OCI-LY7 (cell line): ENCODE measurements around the gene FCN1. TPM values are rescaled to one million over a fixed set of nuclear protein-coding genes. Genes with fewer than 3 reads are reported as not detected.

Experiments used
- BruUV-seq: library from RNA; stranded (reverse); fragments of 400-500 nt; replicated peaks from 2 replicates; lab custom pipeline; 2021; lab: Mats Ljungman, UMichigan
- CTCF ChIA-PET: fragments of 300-600 bp; sonication (Branson Sonifier 250); formaldehyde crosslinking; loops from one replicate; lab custom pipeline; 2022; ENCODE audit warnings: antibody characterized with exemption; ENCODE audit not compliant: unreplicated experiment; lab: Charles Lee
- POLR2A ChIA-PET: fragments of 300-600 bp; sonication (Branson Sonifier 250); formaldehyde crosslinking; loops from one replicate; lab custom pipeline; 2022; ENCODE audit warnings: antibody characterized with exemption; lab: Charles Lee
- DNase-seq: peaks from one replicate; pipeline ENCODE4 v3.0.0-alpha.2; 2015; ENCODE audit warnings: low spot score
- H2AFZ ChIP-seq: fragments of 200-600 bp; sonication (generic), shearing (Covaris generic); 2 replicates; pipeline ENCODE4 v1.6.1; 2014; ENCODE audit warnings: mild to moderate bottlenecking, antibody characterized with exemption, low read length, moderate library complexity
- H3K27ac ChIP-seq: fragments of 200-600 bp; sonication (generic); 2 replicates; pipeline ENCODE4 v1.5.1; 2014; ENCODE audit warnings: mixed run types, low read depth, mild to moderate bottlenecking, moderate library complexity, low read length, inconsistent platforms; ENCODE audit not compliant: poor library complexity, severe bottlenecking
- H3K36me3 ChIP-seq: fragments of 200-600 bp; sonication (generic); 2 replicates; pipeline ENCODE4 v1.6.1; 2014; ENCODE audit warnings: mild to moderate bottlenecking, antibody characterized with exemption, low read length, moderate library complexity, mixed read lengths; ENCODE audit not compliant: insufficient read depth
- H3K4me1 ChIP-seq: fragments of 200-600 bp; sonication (generic); 2 replicates; pipeline ENCODE4 v1.5.1; 2014; ENCODE audit warnings: mild to moderate bottlenecking, low read length; ENCODE audit not compliant: insufficient read depth, poor library complexity, severe bottlenecking
- H3K4me2 ChIP-seq: fragments of 200-600 bp; sonication (generic); 2 replicates; pipeline ENCODE4 v1.6.1; 2014; ENCODE audit warnings: mild to moderate bottlenecking, low read length
- H3K4me3 ChIP-seq: fragments of 200-600 bp; sonication (generic); 2 replicates; pipeline ENCODE4 v1.5.1; 2014; ENCODE audit warnings: mild to moderate bottlenecking, low read depth, low read length; ENCODE audit not compliant: poor library complexity, severe bottlenecking
- H3K79me2 ChIP-seq: fragments of 200-600 bp; sonication (generic); 2 replicates; pipeline ENCODE4 v1.6.1; 2016; ENCODE audit warnings: low read depth, mild to moderate bottlenecking, low read length, moderate library complexity, mixed read lengths; ENCODE audit not compliant: insufficient read depth
- H3K9me2 ChIP-seq: fragments of 200-600 bp; sonication (generic); 2 replicates; pipeline ENCODE4 v1.6.1; 2016; ENCODE audit warnings: mild to moderate bottlenecking, low read length, mixed read lengths; ENCODE audit not compliant: insufficient read depth
- H3K9me3 ChIP-seq: fragments of 200-600 bp; sonication (generic); 2 replicates; pipeline ENCODE4 v1.6.1; 2014; ENCODE audit warnings: mild to moderate bottlenecking, mixed run types, low read length, mixed read lengths
- H4K20me1 ChIP-seq: fragments of 200-600 bp; sonication (generic); 2 replicates; pipeline ENCODE4 v1.6.1; 2014; ENCODE audit warnings: mild to moderate bottlenecking, antibody characterized with exemption, low read length, moderate library complexity, mixed read lengths; ENCODE audit not compliant: insufficient read depth
- CTCF ChIP-seq: fragments of 200-600 bp; sonication (generic); conservative IDR thresholded peaks from 2 replicates; pipeline ENCODE4 v1.5.1; 2014; ENCODE audit warnings: mild to moderate bottlenecking, antibody characterized with exemption, low read length, moderate library complexity, mixed read lengths
- EZH2phosphoT487 ChIP-seq: fragments of 200-600 bp; sonication (generic); IDR thresholded peaks from 2 replicates; pipeline ENCODE4 v1.6.1; 2018; ENCODE audit warnings: low read depth, borderline replicate concordance, mild to moderate bottlenecking, mixed run types, antibody characterized with exemption, low read length, moderate library complexity, mixed read lengths
- intact Hi-C: fragments of 100-400 bp; cut with micrococcal nuclease; formaldehyde crosslinking; loops from one replicate; pipeline ENCODE4 v1.10.0; 2022; ENCODE audit not compliant: unreplicated experiment
- total RNA-seq, 2 experiments: library from RNA; depleted of rRNA in 1 of 2; stranded (reverse); fragments of >200 nt in 1 of 2; shearing (Covaris generic) in 1 of 2; gene quantifications; 2 replicates each; pipeline ENCODE4 v1.2.3, GENCODE V29; 2014 to 2022

FCN1 gene
- total RNA-seq, 2 experiments from 2014 or later = 0.19 to 0.30 TPM

GRCh38 chr9:134939080-134939733 lies 21.5 kb upstream of the FCN1 start:
- H4K20me1 ChIP-seq = no peaks in the 10 kb centered on the region
- H3K9me2 ChIP-seq = no peaks in the 10 kb centered on the region
- H3K27ac ChIP-seq = no peak overlapping the region
- ChIA-PET CTCF (interaction anchor here (0.6 kb wide), 1 partner anchor 761 kb away, joined by 3 read pairs; no protein-coding TSS in a partner anchor), POLR2A (no interaction called here)
- no peak overlapping the region for H2AFZ ChIP-seq
- no peaks in the 10 kb centered on the region for H3K36me3 ChIP-seq
- no TSS peak for BruUV-seq
- no peak overlapping the region for H3K4me3 ChIP-seq
- no peak for TF ChIP-seq CTCF
- no peak for TF ChIP-seq EZH2phosphoT487
- no peaks in the 10 kb centered on the region for H3K79me2 ChIP-seq
- no peak overlapping the region for H3K4me2 ChIP-seq
- H3K4me1 ChIP-seq = peaks cover 59% of the 10 kb centered on the region
- DNase-seq = no peak
- H3K9me3 ChIP-seq = no peaks in the 10 kb centered on the region
- intact Hi-C loops = loop anchor here (5.0 kb wide), 1 partner anchor 1237 kb away; no protein-coding TSS in a partner anchor

GRCh38 chr9:134938346-134939079 lies 20.8 kb upstream of the FCN1 start:
- no peaks in the 10 kb centered on the region for H3K36me3 ChIP-seq
- H3K4me1 ChIP-seq = peaks cover 66% of the 10 kb centered on the region
- ChIA-PET CTCF (interaction anchor here (0.8 to 1.1 kb wide), 2 partner anchors 21 to 80 kb away, joined by 3 to 4 read pairs; partner anchors contain the start of gene FCN1), POLR2A (interaction anchor here (1.5 kb wide), 1 partner anchor 12 kb away, joined by 5 read pairs; no protein-coding TSS in a partner anchor)
- H3K9me2 ChIP-seq = no peaks in the 10 kb centered on the region
- TF ChIP-seq CTCF (no peak), EZH2phosphoT487 (no peak)
- no peaks in the 10 kb centered on the region for H3K9me3 ChIP-seq
- H3K27ac ChIP-seq = peak overlapping the region; percentile 97
- no peaks in the 10 kb centered on the region for H4K20me1 ChIP-seq
- peak overlapping the region; percentile 74 for H3K4me2 ChIP-seq
- DNase-seq = no peak
- H3K4me3 ChIP-seq = no peak overlapping the region
- intact Hi-C loops = loop anchor here (5.0 kb wide), 1 partner anchor 1236 kb away; no protein-coding TSS in a partner anchor
- H3K79me2 ChIP-seq = no peaks in the 10 kb centered on the region
- no peak overlapping the region for H2AFZ ChIP-seq
- BruUV-seq = no TSS peak
